ENCODE results near the gene NUTM1. TPM values are rescaled to one million over a fixed set of nuclear protein-coding genes. Genes with fewer than 3 reads are reported as not detected.

The NUTM1 gene
- total and polyA plus RNA-seq, 2 of the 13 experiments (the other 11 are each of a cell fraction or from before 2014, with no cell fraction given) = not detected

GRCh38 chr15:34342737-34343575 lies at the start of gene NUTM1, which contains the start of gene NOP10 (continued):
- peak; percentile 62; the same call in 1 of the 2 replicates for TF ChIP-seq SRY (CRISPR knock-in tag; IDR thresholded peaks at IDR 0.05)
- TF ChIP-seq SNAPC5 (CRISPR knock-in tag; IDR thresholded peaks at IDR 0.05; ENCODE audit: borderline replicate concordance) = no peak
- TF ChIP-seq AHDC1 (CRISPR knock-in tag; IDR thresholded peaks at IDR 0.05; ENCODE audit: borderline replicate concordance) = peak; percentile 38; the same call in 1 of the 2 replicates
- TF ChIP-seq ZSCAN25 (CRISPR knock-in tag; IDR thresholded peaks at IDR 0.05) = peak; percentile 49; the same call in 1 of the 2 replicates
- peak; percentile 73; the same call in 1 of the 2 replicates for TF ChIP-seq MIXL1 (CRISPR knock-in tag; IDR thresholded peaks at IDR 0.05)
- peak; percentile 91 for TF ChIP-seq KMT2B (CRISPR knock-in tag; IDR thresholded peaks at IDR 0.05)
- no peak for TF ChIP-seq NBN (conservative IDR thresholded peaks at IDR 0.05)
- peak; percentile 64; the same call in 1 of the 2 replicates for TF ChIP-seq SMYD3 (CRISPR knock-in tag; IDR thresholded peaks at IDR 0.05)
- TF ChIP-seq ISL2 (CRISPR knock-in tag; IDR thresholded peaks at IDR 0.05) = peak; percentile 41; the same call in 1 of the 2 replicates
- TF ChIP-seq ZNF619 (CRISPR knock-in tag; IDR thresholded peaks at IDR 0.05) = peak; percentile 77; the same call in 1 of the 2 replicates
- TF ChIP-seq TRAFD1 (CRISPR knock-in tag; IDR thresholded peaks at IDR 0.05; ENCODE audit: borderline replicate concordance) = no peak
- TF ChIP-seq ZNF451 (CRISPR knock-in tag; IDR thresholded peaks at IDR 0.05) = peak; percentile 72; the same call in 1 of the 2 replicates
- peak; percentile 90 for TF ChIP-seq YEATS4 (CRISPR knock-in tag; IDR thresholded peaks at IDR 0.05; ENCODE audit: borderline replicate concordance)
- TF ChIP-seq ZNF333 (CRISPR knock-in tag; IDR thresholded peaks at IDR 0.05; ENCODE audit: borderline replicate concordance) = no peak
- TF ChIP-seq HNRNPLL (IDR thresholded peaks at IDR 0.05; ENCODE audit: low read depth, low read length, poor library complexity, severe bottlenecking) = peak; percentile 33
- TF ChIP-seq ZNF598 (CRISPR knock-in tag; IDR thresholded peaks at IDR 0.05; ENCODE audit: borderline replicate concordance) = peak; percentile 66; the same call in 1 of the 2 replicates
- peak; percentile 74; the same call in 1 of the 2 replicates for TF ChIP-seq GMEB1 (CRISPR knock-in tag; IDR thresholded peaks at IDR 0.05; ENCODE audit: borderline replicate concordance)
- TF ChIP-seq ZNF34 (CRISPR knock-in tag; IDR thresholded peaks at IDR 0.05; ENCODE audit: borderline replicate concordance) = 0 out of 2 replicates have a peak, but pooled peaks have one; percentile 62
- peak; percentile 90 for TF ChIP-seq MXD4 (CRISPR knock-in tag; IDR thresholded peaks at IDR 0.05)
- no peak for TF ChIP-seq RFX1 (IDR thresholded peaks at IDR 0.05)
- peak; percentile 69 for TF ChIP-seq BORCS8-MEF2B (CRISPR knock-in tag; IDR thresholded peaks at IDR 0.05)
